ENCODE results near the gene CALCOCO1. TPM values are rescaled to one million over a fixed set of nuclear protein-coding genes. Genes with fewer than 3 reads are reported as not detected.
A peak's percentile ranks its signal among the peaks of the same experiment; 100 is the strongest.

Gene CALCOCO1
- total RNA-seq, 4 donors from 2014 or later, result 153 to 212 (median 155) TPM

DNA sequence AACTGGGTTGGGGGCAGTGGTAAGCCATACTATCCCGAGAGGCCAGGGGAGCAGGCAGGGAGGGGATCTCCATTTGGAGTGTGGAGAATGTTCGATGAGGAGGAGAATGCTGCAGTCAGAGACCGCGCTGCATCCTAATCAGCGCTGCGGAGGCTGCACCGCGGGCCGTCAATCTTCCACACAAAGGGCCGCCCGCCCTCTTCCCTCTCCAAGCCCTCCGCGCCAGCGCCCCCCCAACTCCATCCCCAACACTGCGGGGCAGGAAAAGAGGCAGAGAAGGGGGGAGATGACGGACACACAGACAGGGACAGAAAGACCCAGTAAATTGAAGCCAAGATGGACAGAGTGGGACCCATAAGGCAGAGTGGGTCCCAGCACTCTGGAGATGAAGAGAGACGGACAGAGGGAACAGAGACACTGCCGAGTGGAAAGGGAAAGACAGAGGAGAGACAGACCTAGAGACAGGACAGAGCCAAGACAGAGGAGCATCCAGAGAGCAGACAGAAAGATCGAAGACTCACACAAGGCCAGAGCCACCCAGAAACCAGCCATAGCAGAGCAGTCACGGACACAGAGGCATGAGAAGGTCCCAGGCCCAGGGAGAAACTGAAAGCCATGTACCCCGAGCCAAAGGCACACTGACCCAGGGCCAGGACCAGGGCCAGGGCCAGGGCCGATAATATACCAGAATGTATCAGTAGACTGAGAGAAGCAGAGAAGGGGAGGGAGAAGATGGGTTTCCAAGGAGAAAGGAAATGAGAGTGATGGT, 21.0 kb upstream of the CALCOCO1 start:
- no peaks in the 10 kb centered on the region for H3K9me3 ChIP-seq
- H3K27ac ChIP-seq, result no peak overlapping the region
- H3K4me3 ChIP-seq (replicated peaks in 1 of 3), result no peak overlapping the region
- H3K36me3 ChIP-seq, result no peaks in the 10 kb centered on the region
- intact Hi-C loops (cut with DNase I), result no loop called here
- DNase-seq, result no peak
- no peak for TF ChIP-seq CTCF (IDR thresholded peaks at IDR 0.05)
- H3K27me3 ChIP-seq, result no peaks in the 10 kb centered on the region
- WGBS, 2 donors, result 34 to 42% methylated on average over 22 of the region's 22 CpGs
- H3K4me1 ChIP-seq, result peaks cover 8 to 23% of the 10 kb centered on the region in 2 donors

GRCh38 chr12:53747095-53747494, 19.8 kb upstream of the CALCOCO1 start:
- TF ChIP-seq POLR2A (IDR thresholded peaks at IDR 0.05) (no peak), CTCF (IDR thresholded peaks at IDR 0.05) (no peak)
- intact Hi-C loops (cut with DNase I), result no loop called here
- Histone ChIP-seq H3K4me3 (replicated peaks in 1 of 3) (no peak overlapping the region), H3K27ac (no peak overlapping the region), H3K36me3 (no peaks in the 10 kb centered on the region), H3K27me3 (no peaks in the 10 kb centered on the region), H3K4me1 (peaks cover 8 to 22% of the 10 kb centered on the region in 2 donors), H3K9me3 (no peaks in the 10 kb centered on the region)
- WGBS, 2 donors, result 37 to 47% methylated on average over 5 of the region's 5 CpGs
- DNase-seq, result no peak

DNA sequence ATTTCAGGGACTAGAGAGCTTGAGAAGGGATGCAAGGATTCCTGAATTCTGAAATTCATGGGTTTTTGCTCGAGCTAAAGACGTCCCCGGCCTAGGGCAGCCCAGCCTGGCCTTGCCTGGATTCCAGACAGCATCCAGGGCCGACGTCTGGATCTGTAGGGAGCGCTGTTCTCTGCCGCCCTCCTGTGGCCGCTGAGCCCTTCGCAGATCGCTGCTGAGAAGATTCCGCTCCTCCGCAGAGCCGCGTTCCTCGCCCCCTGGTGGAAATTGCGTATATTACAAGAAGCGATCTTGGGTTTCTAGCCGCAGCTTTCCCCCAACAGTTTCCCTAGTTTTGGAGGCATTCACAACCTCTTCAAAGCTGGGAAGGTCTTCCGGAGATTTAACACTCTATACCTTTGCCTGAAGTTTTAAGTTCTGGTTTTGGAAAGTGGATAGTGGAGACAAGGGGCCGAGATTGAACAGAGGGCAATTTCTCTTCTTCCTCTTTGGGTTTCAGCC, 19.4 kb upstream of the CALCOCO1 start:
- Histone ChIP-seq H3K4me1 (peaks cover 4 to 17% of the 10 kb centered on the region in 2 donors), H3K36me3 (no peaks in the 10 kb centered on the region), H3K27me3 (no peaks in the 10 kb centered on the region), H3K9me3 (no peaks in the 10 kb centered on the region), H3K27ac (no peak overlapping the region), H3K4me3 (replicated peaks in 1 of 3) (no peak overlapping the region)
- peak; percentile 91 to 94 for DNase-seq
- TF ChIP-seq POLR2A (IDR thresholded peaks at IDR 0.05) (no peak), CTCF (IDR thresholded peaks at IDR 0.05) (peak; percentile 98 to 100 (median 100))
- intact Hi-C loops (cut with DNase I), result no loop called here
- WGBS, 2 donors, result 1 to 3% methylated on average over 20 of the region's 20 CpGs

- 53% methylated on average over 6 of the region's 6 CpGs for WGBS, 2 donors
- peaks cover 0 to 8% of the 10 kb centered on the region in 2 donors for H3K4me1 ChIP-seq
- intact Hi-C loops (cut with DNase I), result no loop called here
- no peak overlapping the region for H3K4me3 ChIP-seq (replicated peaks in 1 of 3)
- no peak for DNase-seq
- no peak overlapping the region for H3K27ac ChIP-seq
- no peaks in the 10 kb centered on the region for H3K36me3 ChIP-seq
- peaks cover 9% of the 10 kb centered on the region for H3K27me3 ChIP-seq
- no peaks in the 10 kb centered on the region for H3K9me3 ChIP-seq
- no peak for TF ChIP-seq POLR2A (IDR thresholded peaks at IDR 0.05)
- TF ChIP-seq CTCF (IDR thresholded peaks at IDR 0.05), result no peak
Measured at GRCh38 chr12:53744751-53745150, 17.5 kb upstream of the CALCOCO1 start.

DNA sequence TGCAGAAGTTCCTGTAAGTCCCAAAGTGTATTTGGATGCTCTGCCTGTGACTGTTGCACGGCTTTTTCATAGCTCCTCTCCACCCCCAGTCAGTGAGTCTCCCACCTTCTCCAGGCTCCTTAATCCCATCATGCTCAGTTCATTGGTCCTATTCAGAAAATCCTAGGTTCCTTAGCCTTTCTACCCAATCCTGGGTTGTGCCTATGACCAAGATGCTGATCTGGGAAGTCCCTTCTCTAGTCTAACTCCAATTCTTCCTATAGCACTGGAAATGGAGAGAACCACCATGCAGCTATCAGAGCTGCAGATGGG, 16.8 kb upstream of the CALCOCO1 start:
- Histone ChIP-seq H3K4me1 (peaks cover 4 to 14% of the 10 kb centered on the region in 2 donors), H3K9me3 (no peaks in the 10 kb centered on the region), H3K27me3 (peaks cover 11% of the 10 kb centered on the region), H3K4me3 (replicated peaks in 1 of 3) (no peak overlapping the region), H3K36me3 (no peaks in the 10 kb centered on the region), H3K27ac (no peak overlapping the region)
- TF ChIP-seq CTCF (IDR thresholded peaks at IDR 0.05), result no peak
- no peak for TF ChIP-seq POLR2A (IDR thresholded peaks at IDR 0.05)
- DNase-seq, result no peak
- 65 to 97% methylated on average over 1 of the region's 1 CpG for WGBS, 2 donors
- intact Hi-C loops (cut with DNase I), result no loop called here

Measured in thyroid gland (tissue), 4 donors.